HepG2 (cell line): ENCODE data around the gene PLCB2. TPM values are rescaled to one million over a fixed set of nuclear protein-coding genes. Genes with fewer than 3 reads are reported as not detected.

ENCODE experiments used
- GATA4 ChIP-seq: sonication (generic); IDR thresholded peaks from 2 replicates; pipeline ENCODE4 v1.6.1; 2016; ENCODE audit warnings: antibody characterized with exemption, low read depth, borderline replicate concordance
- HCFC1 ChIP-seq: fragments of 150-350 bp; IDR thresholded peaks from 2 replicates; pipeline ENCODE4 v1.6.1; 2014; ENCODE audit warnings: low read depth, low read length
- HNRNPH1 ChIP-seq: fragments of 200-400 bp; formaldehyde crosslinking; optimal IDR thresholded peaks from 2 replicates; pipeline ENCODE3; 2017; ENCODE audit warnings: mild to moderate bottlenecking, low read depth, low read length
- HNRNPK ChIP-seq: fragments of 200-400 bp; formaldehyde crosslinking; IDR thresholded peaks from 2 replicates; pipeline ENCODE4 v1.6.1; 2018; ENCODE audit warnings: low read length, low read depth, moderate library complexity, mild to moderate bottlenecking; ENCODE audit not compliant: poor library complexity, severe bottlenecking
- MAZ ChIP-seq, 2 experiments: sonication (generic) in 1 of 2; formaldehyde crosslinking in 1 of 2; IDR thresholded peaks; 2 replicates each; pipeline versions ENCODE4 v1.5.0 to v1.6.1; 2012 to 2020; ENCODE audit warnings: low read depth in 2 of 2, mild to moderate bottlenecking in 2 of 2, borderline replicate concordance in 1 of 2, improper control_type of control experiment in 1 of 2, low read length in 1 of 2, missing genetic modification reagents in 1 of 2, moderate library complexity in 1 of 2
- MEIS2 ChIP-seq: sonication (generic); formaldehyde crosslinking; IDR thresholded peaks from 2 replicates; pipeline ENCODE4 v1.9.0; 2021; ENCODE audit warnings: mild to moderate bottlenecking, missing genetic modification reagents
- MLXIP ChIP-seq: sonication (generic); formaldehyde crosslinking; IDR thresholded peaks from 2 replicates; pipeline ENCODE4 v1.9.0; 2021; ENCODE audit warnings: missing genetic modification reagents, borderline replicate concordance
- NR3C1 ChIP-seq: sonication (generic); formaldehyde crosslinking; IDR thresholded peaks from 2 replicates; pipeline ENCODE4 v1.4.0; 2020; ENCODE audit warnings: missing genetic modification reagents
- RFX5 ChIP-seq: IDR thresholded peaks from 2 replicates; pipeline ENCODE4 v1.6.1; 2011; ENCODE audit warnings: low read depth, low read length, improper control_type of control experiment
- SPEN ChIP-seq: sonication (generic); formaldehyde crosslinking; IDR thresholded peaks from 2 replicates; pipeline ENCODE4 v1.5.1; 2020; ENCODE audit warnings: low read depth, mild to moderate bottlenecking, missing genetic modification reagents
- ZGPAT ChIP-seq: IDR thresholded peaks from 2 replicates; pipeline ENCODE4 v1.6.1; 2016; ENCODE audit warnings: mild to moderate bottlenecking
- ZNF180 ChIP-seq: sonication (generic); formaldehyde crosslinking; IDR thresholded peaks from 2 replicates; pipeline ENCODE4 v1.4.0; 2020; ENCODE audit warnings: low read depth, missing genetic modification reagents, borderline replicate concordance
- ZNF30 ChIP-seq: sonication (generic); formaldehyde crosslinking; IDR thresholded peaks from 2 replicates; pipeline ENCODE4 v1.5.0; 2020; ENCODE audit warnings: mild to moderate bottlenecking, missing genetic modification reagents
- ZNF639 ChIP-seq: conservative IDR thresholded peaks from 2 replicates; pipeline ENCODE4 v1.6.1; 2018; ENCODE audit warnings: missing genetic modification reagents
- ZNF646 ChIP-seq: sonication (generic); formaldehyde crosslinking; IDR thresholded peaks from 2 replicates; pipeline ENCODE4 v1.9.0; 2021; ENCODE audit warnings: mild to moderate bottlenecking, missing genetic modification reagents
- ZNF740 ChIP-seq: sonication (generic); formaldehyde crosslinking; IDR thresholded peaks from 2 replicates; pipeline ENCODE4 v1.4.0; 2020; ENCODE audit warnings: missing genetic modification reagents
- polyA plus RNA-seq, 8 experiments: library from polyadenylated mRNA; depleted of rRNA in 3 of 8; stranded (reverse) in 7 of 8; unstranded in 1 of 8; fragments of >200 nt; fragmentation: Illumina TruSeq in 4 of 8; extraction: Trizol in 4 of 8; gene quantifications; 2 replicates each; pipeline versions ENCODE4 v1.2.1 to v1.2.3, GENCODE V29; 2011 to 2016; ENCODE audit warnings: low read depth in 4 of 8, missing spikeins in 1 of 8, mixed read lengths in 1 of 8; ENCODE audit not compliant: insufficient read depth in 1 of 8
- total RNA-seq, 5 experiments: library from RNA; depleted of rRNA; stranded (reverse); fragments of >200 nt; fragmentation: Illumina TruSeq; extraction: Trizol; gene quantifications; 2 replicates each; pipeline ENCODE4 v1.2.3, GENCODE V29; 2016; ENCODE audit warnings: low read depth in 1 of 5

Gene PLCB2
- total and polyA plus RNA-seq, 2 of the 13 experiments (the other 11 are each of a cell fraction or from before 2014, with no cell fraction given), result 0.11 TPM; not detected in 1

GRCh38 chr15:40282147-40282868, 25.4 kb downstream of the PLCB2 start (continued):
- no peak for TF ChIP-seq MLXIP
- no peak for TF ChIP-seq ZNF639 (CRISPR knock-in tag)
- no peak for TF ChIP-seq HCFC1
- TF ChIP-seq ZNF180 (CRISPR knock-in tag), result no peak
- no peak for TF ChIP-seq ZGPAT (CRISPR knock-in tag)
- TF ChIP-seq MEIS2, result no peak
- TF ChIP-seq NR3C1 (CRISPR knock-in tag), result no peak
- TF ChIP-seq ZNF740 (CRISPR knock-in tag), result no peak
- no peak for TF ChIP-seq HNRNPH1
- TF ChIP-seq HNRNPK, result no peak
- no peak for TF ChIP-seq GATA4
- no peak for TF ChIP-seq RFX5
- no peak for TF ChIP-seq MAZ (IDR thresholded peaks at IDR 0.05; ENCODE audit: borderline replicate concordance, low read depth, low read length)
- peak; percentile 61 for TF ChIP-seq MAZ (CRISPR knock-in tag; IDR thresholded peaks at IDR 0.05; ENCODE audit: low read depth)
- TF ChIP-seq ZNF646, result no peak
- no peak for TF ChIP-seq SPEN (CRISPR knock-in tag)
- TF ChIP-seq ZNF30 (CRISPR knock-in tag), result no peak
